Measurements from ENCODE around the gene CD1D.

GRCh38 chr1:158146739-158147138 lies 34.0 kb upstream of the CD1D start:
- TF ChIP-seq CTCF (conservative IDR thresholded peaks at IDR 0.05) (no peak), ZFX (IDR thresholded peaks at IDR 0.05) (no peak)

All from C4-2B (cell line).